Endothelial cell of hepatic sinusoid (primary cell): ENCODE results near the gene PDXP.
"Not testable (repeated sequence)": the region's sequence is repeated elsewhere in the genome, so short reads cannot be mapped to it uniquely, and the experiment has no call there.

Source experiments
- in situ Hi-C: cut with HindIII; loops from 2 replicates; pipeline ENCODE4 v1.10.0; 2017; ENCODE audit warnings: low sequenced_read_pairs

The PDXP gene, protein sequence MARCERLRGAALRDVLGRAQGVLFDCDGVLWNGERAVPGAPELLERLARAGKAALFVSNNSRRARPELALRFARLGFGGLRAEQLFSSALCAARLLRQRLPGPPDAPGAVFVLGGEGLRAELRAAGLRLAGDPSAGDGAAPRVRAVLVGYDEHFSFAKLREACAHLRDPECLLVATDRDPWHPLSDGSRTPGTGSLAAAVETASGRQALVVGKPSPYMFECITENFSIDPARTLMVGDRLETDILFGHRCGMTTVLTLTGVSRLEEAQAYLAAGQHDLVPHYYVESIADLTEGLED

DNA sequence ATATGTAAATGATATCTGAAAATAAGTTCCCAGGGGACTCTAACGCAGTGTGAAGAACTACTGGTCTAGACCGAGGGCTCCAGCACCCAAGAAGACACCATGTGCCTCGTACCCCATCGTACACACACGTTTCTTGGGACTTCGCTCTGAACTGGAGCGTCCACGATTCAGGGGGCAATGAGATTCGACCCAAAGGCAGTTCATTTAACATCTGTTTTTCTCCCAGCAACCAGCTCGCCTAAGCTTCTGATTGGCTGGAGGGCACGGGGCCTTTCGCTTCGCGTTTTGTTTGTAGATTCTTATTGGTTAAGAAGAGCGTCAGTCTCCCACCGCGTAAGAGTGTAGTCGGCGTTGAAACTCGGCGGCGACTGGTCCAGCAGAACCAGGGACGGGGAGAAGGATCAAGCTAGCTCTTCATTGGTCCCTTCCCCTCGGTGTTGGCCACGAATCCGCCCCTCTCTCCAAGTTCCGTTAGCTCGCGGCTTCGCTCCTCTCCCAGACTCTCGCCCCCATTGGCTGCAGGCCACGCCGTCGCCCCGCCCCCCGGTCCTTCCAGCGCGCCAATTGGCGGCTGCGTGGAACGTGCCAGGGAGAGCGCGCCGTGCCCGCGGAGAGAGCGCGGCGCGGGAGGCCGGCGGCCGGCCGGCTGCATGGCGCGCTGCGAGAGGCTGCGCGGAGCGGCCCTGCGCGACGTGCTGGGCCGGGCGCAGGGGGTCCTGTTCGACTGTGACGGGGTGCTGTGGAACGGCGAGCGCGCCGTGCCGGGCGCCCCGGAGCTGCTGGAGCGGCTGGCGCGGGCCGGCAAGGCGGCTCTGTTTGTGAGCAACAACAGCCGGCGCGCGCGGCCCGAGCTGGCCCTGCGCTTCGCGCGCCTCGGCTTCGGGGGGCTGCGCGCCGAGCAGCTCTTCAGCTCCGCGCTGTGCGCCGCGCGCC lies at the start of gene PDXP:
Gene PDXP, plus strand, starts transcription at position 591 of the 933 bp plus-strand sequence. Its CDS starts 60 bp downstream, at position 651.
- in situ Hi-C loops = no loop called here

DNA sequence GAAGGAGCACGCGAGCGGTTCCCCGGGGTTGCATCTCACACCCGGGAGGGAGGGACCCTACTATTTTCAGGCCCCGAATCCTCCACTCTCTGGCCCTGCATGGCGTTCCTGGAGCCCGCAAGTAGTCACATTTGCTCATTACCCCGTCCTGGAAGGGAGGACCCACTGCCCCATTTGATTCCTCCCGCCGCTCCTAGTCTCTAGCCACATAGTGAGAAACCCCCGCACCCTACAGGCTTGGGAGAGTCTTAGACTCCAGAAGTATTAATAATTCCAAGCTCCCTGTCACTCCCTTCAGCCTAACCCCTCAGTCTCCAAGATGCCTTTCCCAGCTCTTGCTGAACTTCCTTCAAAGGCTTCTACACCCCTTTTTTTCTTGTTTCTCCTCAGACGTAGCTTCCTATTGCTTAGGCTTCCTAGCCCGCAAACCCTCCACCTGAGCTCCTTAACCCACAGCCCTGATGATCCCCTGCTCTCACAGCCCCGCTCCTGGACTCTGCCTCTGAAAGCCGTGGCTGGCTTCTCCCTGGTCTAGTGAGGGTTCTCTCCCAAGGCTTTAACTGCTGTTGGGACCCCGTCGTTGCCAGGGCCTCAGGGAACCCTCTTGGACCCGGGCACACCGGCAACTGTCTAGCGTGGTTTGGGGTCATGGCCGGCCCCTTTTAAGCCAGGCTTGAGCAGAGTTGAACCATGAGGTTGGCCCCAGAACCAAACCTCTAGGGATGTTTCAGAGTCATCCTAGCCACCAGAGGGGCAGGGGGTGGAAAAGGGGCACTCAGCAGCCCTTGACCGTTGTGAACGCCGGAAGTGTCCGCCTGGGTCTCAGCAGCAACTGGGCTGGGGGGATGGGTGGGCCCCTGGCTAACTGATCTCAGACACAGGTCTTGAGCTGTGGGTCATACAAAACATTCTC lies 49.0 kb upstream of the PDXP start:
- in situ Hi-C loops = no loop called here

DNA sequence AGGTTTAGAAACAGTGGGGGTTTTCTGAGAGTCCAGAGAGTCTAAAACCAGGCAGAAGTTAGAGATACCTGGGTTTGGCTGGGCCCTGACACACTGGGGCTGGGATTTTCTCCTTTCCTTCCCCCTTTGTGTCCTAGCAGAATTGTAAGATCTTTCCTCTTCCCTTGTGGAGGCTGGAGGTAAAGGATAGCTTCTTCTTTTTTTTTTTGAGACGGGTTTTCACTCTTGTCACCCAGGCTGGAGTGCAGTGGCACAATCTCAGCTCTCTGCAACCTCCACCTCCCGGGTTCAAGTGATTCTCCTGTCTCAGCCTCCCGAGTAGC lies 48.4 kb upstream of the PDXP start:
- in situ Hi-C loops = not testable (repeated sequence)

DNA sequence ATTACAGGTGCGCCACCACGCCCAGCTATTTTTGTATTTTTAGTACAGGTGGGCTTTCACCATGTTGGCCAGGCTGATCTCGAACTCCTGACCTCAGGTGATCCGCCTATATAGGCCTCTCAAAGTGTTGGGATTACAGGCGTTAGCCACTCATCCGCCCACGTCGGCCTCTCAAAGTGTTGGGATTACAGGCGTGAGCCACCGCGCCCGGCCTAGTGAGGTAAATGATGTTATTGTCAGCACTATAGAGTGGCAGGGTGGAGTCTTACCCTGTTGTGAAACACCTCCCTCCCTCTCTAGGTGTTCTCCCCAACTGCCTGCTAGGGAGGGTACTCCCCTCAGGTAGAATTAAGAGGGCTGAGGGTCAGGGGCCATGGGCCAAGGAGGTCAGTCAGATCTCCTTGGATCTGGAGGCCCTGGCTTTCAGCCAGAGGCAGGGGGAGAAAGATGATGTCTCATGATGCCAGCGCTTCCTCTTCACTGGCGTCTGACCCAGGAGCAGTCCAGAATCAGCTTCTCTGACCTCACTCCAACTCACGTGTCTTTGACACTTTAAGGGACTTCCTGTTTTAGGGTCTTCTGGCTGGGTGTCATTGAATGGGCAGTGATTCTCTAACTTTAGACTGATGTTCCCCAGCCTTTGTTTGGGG lies 47.9 kb upstream of the PDXP start:
- in situ Hi-C loops = no loop called here

DNA sequence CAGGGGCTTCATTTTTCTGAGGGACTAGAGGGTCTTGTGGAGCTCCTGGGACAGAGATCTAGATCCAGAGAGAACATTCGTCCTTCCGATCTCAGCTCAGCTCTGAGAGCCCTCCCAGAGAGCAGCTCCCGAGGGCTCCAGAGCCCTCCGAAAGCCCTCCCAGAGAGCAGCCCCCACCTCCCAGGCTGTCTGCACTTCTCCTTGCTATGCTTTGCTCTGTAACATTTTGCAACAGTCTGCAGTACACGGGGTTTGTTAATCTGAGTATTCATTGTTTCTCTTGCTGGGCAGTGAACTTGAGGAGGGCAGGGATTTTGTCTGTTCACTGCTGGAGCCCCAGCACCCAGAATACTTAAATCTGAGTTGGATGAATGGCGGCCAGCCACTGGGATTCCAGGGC lies 47.3 kb upstream of the PDXP start:
- in situ Hi-C loops = no loop called here

DNA sequence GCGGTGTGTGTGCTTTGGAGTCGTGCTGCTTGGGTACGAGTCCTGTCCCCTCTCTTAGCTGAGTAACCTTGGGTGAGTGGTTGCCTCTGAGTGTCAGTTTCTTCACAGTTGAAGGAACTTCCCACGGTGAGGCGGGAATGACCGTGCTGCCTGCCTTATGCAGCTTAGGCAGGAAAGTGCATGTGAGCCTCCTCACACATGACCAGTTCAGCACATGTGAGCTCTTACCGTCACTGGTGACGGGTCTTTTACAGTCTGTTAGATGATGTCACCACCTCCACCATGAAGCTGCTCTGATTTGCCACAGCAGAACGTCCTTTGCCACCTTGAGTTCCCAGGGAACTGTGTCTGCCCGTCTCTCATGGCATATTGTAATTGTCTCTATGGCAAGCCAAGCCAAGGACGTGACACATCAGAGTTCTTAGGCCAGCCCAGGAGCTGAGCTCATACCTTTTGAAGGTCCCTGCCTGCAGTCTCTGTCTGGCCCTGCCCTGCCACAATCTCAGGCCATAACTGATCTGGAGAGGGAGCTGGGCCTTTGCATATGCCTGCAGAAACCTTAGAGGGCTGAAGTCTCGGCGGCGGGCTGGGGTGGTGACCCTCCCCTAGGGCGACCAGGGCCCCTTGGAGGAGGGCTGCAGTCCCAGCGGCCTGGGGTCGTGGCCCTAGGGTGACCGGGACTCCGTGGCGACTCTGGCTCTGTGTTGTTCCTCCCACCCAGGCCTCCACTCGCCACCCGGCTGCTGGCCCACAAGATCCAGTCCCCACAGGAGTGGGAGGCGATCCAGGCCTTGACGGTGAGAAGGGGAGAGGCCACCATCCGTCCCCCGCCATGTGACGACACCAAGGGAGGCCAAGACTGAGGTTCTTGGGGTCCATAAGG lies 42.1 kb upstream of the PDXP start:
- in situ Hi-C loops = no loop called here

DNA sequence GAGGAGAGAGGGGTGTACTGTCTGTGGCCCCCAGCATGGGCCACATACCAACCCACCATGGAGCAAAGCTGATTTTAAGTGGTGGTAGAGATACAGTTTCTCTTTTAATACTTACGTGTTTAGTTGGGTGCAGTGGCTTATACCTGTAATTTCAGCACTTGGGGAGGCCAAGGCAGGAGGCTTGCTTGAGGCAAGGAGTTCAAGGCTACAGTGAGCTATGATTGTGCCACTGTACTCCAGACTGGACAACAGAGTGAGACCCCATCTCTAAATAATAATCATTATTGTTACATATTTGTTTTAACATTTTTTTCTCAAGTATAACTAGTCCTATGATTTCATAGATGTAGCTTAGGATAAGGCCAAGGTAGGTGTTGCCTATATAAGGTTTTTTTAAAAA lies 41.1 kb upstream of the PDXP start:
- in situ Hi-C loops = no loop called here

DNA sequence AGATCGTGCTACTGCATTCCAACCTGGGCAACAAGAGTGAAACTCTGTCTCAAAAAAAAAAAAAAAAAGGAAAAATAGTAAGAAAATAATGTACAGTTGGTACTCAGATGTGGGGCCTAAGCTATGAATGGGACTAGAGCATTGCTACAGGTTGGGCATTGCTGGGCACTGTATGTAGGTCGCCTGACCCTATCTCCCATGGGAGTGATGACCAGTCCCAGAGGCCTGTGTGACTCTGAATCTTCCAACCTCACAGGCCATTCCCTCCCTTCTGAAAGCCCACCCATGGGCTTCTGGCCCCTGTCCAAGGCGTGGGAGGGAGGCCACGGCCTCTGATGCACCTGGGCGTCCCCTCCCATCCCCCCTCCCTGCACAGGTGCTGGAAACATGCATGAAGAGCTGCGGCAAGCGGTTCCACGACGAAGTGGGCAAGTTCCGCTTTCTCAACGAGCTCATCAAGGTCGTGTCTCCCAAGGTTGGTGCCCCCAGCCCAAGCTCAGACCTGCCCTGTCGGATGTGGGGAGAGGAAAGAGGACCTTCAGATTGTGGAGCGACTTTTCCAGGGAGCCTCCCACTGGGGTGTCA lies 40.4 kb upstream of the PDXP start:
- in situ Hi-C loops = no loop called here

DNA sequence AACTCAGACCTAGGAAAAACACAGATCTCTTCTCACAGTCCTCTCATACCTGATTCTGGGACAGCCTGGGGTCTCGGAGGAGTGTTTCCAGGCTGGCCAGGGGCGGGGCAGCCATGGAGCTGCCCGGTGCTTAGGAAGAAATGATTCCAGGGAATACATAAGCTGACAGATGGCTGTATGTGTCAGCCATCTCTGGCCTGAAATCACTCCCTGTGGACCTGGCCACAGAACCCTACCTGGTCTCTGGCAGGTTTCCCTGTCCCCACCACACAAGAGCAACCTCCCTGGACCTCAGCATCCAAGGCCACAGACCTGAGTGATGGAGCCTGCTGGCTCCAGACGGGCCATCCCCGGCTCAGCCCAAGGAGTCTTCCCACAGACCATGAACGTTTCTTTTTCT lies 39.8 kb upstream of the PDXP start:
- in situ Hi-C loops = no loop called here

DNA sequence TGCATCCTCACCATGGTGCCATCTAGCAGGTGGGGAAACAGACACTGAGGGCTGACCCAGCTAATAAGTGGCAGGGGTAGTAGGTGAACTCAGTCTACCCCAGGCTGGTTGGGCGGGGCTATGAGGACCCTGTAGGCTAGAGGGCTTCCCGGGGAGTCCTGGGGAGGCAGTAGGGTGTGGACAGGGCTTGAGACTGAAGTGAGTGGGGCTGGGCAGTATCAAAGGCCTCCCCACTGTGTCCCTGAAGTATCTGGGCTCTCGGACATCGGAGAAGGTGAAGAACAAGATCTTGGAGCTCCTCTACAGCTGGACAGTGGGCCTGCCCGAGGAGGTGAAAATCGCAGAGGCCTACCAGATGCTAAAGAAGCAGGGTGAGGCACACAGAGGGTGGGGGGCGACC lies 38.5 kb upstream of the PDXP start:
- in situ Hi-C loops = loop anchor here (10.0 kb wide), 1 partner anchor 195 kb away; no protein-coding TSS in a partner anchor

DNA sequence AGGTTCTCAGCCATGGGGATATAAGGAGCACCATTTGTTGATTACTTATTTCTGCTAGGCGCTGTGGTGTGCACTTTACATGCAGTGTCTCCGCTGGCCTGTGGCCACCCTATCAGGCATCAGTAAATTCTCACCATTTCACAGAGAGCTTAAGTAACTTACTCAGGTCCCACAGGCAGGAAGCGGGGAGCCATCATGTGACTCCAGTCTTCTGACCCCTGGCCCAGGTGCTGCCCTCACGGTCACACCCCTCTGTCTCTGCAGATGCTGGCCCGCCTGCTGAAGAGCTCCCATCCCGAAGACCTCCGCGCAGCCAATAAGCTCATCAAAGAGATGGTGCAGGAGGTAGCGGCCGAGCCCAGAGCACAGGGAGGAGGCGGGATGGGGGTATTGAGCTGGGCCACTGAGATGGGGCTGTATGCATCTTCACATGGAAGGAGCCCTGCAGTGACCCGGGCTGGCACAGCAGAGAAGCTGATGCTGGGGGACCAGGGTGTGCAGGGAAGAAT lies 37.1 kb upstream of the PDXP start:
- in situ Hi-C loops = loop anchor here (10.0 kb wide), 1 partner anchor 193 kb away; no protein-coding TSS in a partner anchor

DNA sequence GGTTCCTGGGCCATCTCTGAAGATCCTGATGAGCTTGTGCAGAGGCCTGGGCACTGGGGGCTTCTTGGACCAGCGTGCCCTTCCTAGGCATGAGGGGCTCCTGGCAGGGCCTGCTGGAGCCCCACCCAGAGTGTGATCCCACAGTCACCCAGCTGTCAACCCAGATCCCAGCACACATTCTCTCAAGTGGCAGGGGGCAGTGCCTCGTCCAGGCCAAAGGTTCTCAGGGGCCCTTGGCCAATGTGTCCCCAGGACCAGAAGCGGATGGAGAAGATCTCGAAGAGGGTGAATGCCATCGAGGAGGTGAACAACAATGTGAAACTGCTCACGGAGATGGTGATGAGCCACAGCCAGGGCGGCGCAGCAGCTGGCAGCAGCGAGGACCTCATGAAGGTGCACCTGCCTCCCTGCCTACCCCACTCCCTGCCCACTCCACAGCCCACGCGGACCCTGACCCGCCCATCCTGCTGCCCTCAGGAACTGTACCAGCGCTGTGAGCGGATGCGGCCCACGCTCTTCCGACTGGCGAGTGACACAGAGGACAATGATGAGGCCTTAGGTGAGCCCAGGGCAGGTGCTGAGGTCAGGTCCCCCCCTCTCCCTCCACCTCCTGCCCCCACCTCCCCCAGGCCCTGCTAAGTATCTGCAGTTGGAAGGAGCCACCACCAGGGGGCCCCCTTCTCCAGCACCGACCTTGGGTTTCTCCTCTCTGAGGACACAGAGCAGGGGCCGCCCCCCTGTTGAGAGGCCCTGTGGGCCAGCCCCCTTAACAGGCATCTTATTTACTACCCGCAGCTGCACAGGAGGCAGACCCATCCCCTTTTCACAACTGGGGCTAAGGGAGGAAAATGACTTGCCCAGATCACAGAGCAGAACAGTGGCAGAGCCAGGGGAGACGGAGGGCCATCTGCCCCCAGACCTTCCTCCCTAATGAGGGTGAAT lies 35.2 kb upstream of the PDXP start:
- in situ Hi-C loops = loop anchor here (10.0 kb wide), 1 partner anchor 191 kb away; no protein-coding TSS in a partner anchor

DNA sequence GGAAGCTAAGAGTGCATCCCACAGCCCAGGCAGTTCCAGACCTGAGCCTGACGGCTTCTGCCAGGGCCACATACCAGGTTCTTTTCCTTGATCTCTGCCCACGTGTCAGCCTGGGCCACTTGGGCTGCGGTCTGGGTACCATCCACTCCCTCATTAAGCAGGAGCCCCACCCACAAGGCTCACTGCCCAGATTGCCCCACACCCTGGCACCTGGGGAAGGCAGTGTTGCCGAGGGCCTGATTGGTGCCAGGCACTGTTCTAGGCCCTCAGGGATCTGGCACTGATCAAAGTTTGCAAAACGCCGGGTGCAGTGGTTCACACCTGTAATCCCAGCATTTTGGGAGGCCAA lies 34.5 kb upstream of the PDXP start:
- in situ Hi-C loops = loop anchor here (10.0 kb wide), 1 partner anchor 191 kb away; no protein-coding TSS in a partner anchor

DNA sequence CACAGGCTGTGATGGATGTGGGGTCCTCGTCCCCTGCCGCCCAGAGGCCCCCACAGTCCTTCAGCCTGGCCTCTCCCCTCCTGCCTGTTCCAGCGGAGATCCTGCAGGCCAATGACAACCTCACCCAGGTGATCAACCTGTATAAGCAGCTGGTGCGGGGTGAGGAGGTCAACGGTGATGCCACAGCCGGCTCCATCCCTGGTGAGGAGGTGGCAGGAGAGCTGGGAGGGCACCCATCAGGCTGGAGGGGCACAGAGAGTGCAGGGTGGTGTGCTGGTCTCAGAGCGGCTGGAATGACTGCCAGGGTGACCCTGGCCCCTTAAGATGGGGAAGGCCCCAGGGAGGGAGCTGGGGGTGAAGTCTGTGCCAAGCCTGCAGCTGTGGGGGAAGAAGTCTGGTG lies 33.6 kb upstream of the PDXP start:
- in situ Hi-C loops = loop anchor here (10.0 kb wide), 1 partner anchor 190 kb away; no protein-coding TSS in a partner anchor

DNA sequence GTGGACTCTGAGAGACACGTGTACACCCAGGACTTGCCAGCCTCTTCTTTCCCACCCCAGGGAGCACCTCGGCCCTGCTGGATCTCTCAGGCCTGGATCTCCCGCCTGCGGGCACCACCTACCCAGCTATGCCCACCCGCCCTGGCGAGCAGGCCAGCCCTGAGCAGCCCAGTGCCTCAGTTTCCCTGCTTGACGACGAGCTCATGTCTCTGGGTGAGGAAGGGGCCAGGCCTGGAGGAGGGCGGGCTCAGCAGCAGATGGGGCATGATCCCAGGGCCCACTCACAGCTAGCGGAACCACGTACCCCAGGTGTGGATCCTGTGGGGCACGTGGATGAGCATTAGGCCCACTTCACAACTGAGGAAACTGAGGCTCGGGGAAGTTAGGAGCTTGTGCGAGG lies 32.8 kb upstream of the PDXP start:
- in situ Hi-C loops = loop anchor here (10.0 kb wide), 1 partner anchor 189 kb away; no protein-coding TSS in a partner anchor

DNA sequence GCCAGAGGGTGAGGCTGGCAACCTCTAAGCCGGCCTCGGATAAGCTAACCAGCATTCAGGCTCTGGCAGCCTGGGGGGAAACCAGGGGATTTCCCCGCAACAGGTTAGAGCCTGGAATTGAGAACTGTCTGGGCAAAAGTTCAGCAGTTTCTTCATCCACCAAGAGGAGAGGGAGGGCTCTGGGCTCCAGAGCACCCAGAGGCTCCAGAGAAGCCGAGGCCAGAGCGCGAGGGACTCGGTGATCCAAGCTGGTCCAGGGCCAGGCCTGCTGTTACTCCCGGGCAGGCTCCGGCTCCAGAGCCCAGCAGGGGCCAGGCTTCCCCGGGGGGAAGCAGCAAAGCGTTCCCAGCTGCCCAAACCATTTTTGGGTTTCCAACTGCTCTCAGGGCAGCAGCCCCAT lies 32.4 kb upstream of the PDXP start:
- in situ Hi-C loops = loop anchor here (10.0 kb wide), 1 partner anchor 189 kb away; no protein-coding TSS in a partner anchor

DNA sequence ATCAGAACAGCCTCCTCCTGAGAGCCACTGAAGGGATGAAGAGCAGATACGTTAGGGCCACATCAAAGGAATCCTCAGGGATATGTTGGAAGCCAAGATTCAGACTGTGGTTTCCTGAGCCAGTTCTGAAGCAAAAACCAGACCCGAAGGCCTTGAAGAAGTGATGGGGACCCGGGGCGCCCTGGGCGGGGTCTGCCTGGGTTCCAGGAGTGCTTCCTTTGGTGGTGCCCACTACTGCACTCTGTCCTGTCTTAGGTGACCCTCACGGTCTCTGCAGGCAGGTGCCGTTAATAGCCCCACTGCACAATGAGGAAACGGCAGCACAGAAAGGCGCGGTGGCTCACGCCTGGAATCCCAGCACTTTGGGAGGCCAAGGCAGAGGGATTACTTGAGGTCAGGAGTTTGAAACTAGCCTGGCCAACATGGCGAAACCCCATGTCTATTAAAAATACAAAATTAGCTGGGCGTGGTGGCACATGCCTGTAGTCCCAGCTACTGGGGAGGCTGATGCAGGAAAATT lies 31.9 kb upstream of the PDXP start:
- in situ Hi-C loops = loop anchor here (10.0 kb wide), 1 partner anchor 188 kb away; no protein-coding TSS in a partner anchor
